ENCODE data around the gene WWOX.
"Not testable (repeated sequence)": the region's sequence is repeated elsewhere in the genome, so short reads cannot be mapped to it uniquely, and the experiment has no call there.

The WWOX gene

GRCh38 chr16:78513838-78514237, 414.4 kb downstream of the WWOX start:
- no peak for TF ChIP-seq PATZ1 (CRISPR knock-in tag; IDR thresholded peaks at IDR 0.05; ENCODE audit: borderline replicate concordance)
- no peak for TF ChIP-seq PPARA (CRISPR knock-in tag; IDR thresholded peaks at IDR 0.05; ENCODE audit: borderline replicate concordance)
- no peak for TF ChIP-seq RARB (CRISPR knock-in tag; IDR thresholded peaks at IDR 0.05)
- no peak for TF ChIP-seq SNAI2 (CRISPR knock-in tag; IDR thresholded peaks at IDR 0.05)
- TF ChIP-seq CSRNP3 (CRISPR knock-in tag; IDR thresholded peaks at IDR 0.05) = no peak
- no peak for TF ChIP-seq BACH2 (CRISPR knock-in tag; IDR thresholded peaks at IDR 0.05; ENCODE audit: borderline replicate concordance)
- no peak for TF ChIP-seq ZNF565 (CRISPR knock-in tag; conservative IDR thresholded peaks at IDR 0.05; ENCODE audit: low read depth)
- no peak for TF ChIP-seq ZFP3 (CRISPR knock-in tag; IDR thresholded peaks at IDR 0.05)
- no peak for TF ChIP-seq ESRRG (CRISPR knock-in tag; IDR thresholded peaks at IDR 0.05)
- no peak for TF ChIP-seq POU6F1 (CRISPR knock-in tag; IDR thresholded peaks at IDR 0.05; ENCODE audit: borderline replicate concordance, low read depth)
- no peak for TF ChIP-seq ZC3H10 (CRISPR knock-in tag; IDR thresholded peaks at IDR 0.05)
- TF ChIP-seq ZNF8 (CRISPR knock-in tag; IDR thresholded peaks at IDR 0.05) = no peak
- TF ChIP-seq OSR1 (CRISPR knock-in tag; IDR thresholded peaks at IDR 0.05) = no peak
- no peak for TF ChIP-seq TCF4 (CRISPR knock-in tag; IDR thresholded peaks at IDR 0.05; ENCODE audit: borderline replicate concordance)
- TF ChIP-seq ZNF70 (CRISPR knock-in tag; IDR thresholded peaks at IDR 0.05) = no peak
- no peak for TF ChIP-seq TSHZ2 (CRISPR knock-in tag; IDR thresholded peaks at IDR 0.05)
- TF ChIP-seq GLIS3 (CRISPR knock-in tag; IDR thresholded peaks at IDR 0.05) = no peak
- ATAC-seq = no peak

GRCh38 chr16:78514888-78515287, 415.4 kb downstream of the WWOX start:
- not testable (repeated sequence) for ATAC-seq

GRCh38 chr16:78515421-78515820, 416.0 kb downstream of the WWOX start:
- TF ChIP-seq ZFP30 (CRISPR knock-in tag; IDR thresholded peaks at IDR 0.05) (no peak), PPARA (CRISPR knock-in tag; IDR thresholded peaks at IDR 0.05; ENCODE audit: borderline replicate concordance) (no peak), ISL1 (CRISPR knock-in tag; IDR thresholded peaks at IDR 0.05) (no peak), ZNF565 (CRISPR knock-in tag; conservative IDR thresholded peaks at IDR 0.05; ENCODE audit: low read depth) (no peak), ZNF8 (CRISPR knock-in tag; IDR thresholded peaks at IDR 0.05) (no peak), SNAI2 (CRISPR knock-in tag; IDR thresholded peaks at IDR 0.05) (no peak), PATZ1 (CRISPR knock-in tag; IDR thresholded peaks at IDR 0.05; ENCODE audit: borderline replicate concordance) (no peak)
- no peak for ATAC-seq

All from SK-N-SH treated with all-trans-retinoic acid at 6 μM for 48 hours (cell line).